A673 (cell line): ENCODE measurements around the gene MTHFR. TPM values are rescaled to one million over a fixed set of nuclear protein-coding genes. Genes with fewer than 3 reads are reported as not detected.

Experiments used
- BruUV-seq: library from RNA; stranded (reverse); fragments of 400-500 nt; replicated peaks from 2 replicates; lab custom pipeline; 2021; lab: Mats Ljungman, UMichigan
- CTCF ChIA-PET: fragments of 300-600 bp; sonication (Branson Sonifier 250); formaldehyde crosslinking; loops from one replicate; lab custom pipeline; 2022; ENCODE audit warnings: antibody characterized with exemption; lab: Charles Lee
- POLR2A ChIA-PET: fragments of 300-600 bp; sonication (Branson Sonifier 250); formaldehyde crosslinking; loops from one replicate; lab custom pipeline; 2022; ENCODE audit warnings: antibody characterized with exemption; ENCODE audit not compliant: low non-redundant PET; lab: Charles Lee
- DNase-seq: peaks from one replicate; pipeline ENCODE4 v3.0.0-alpha.2; 2015; ENCODE audit warnings: low spot score
- H3K27ac ChIP-seq: fragments of 200-600 bp; sonication (generic); 2 replicates; pipeline ENCODE4 v1.5.1; 2016; ENCODE audit warnings: mixed run types, low read depth, mild to moderate bottlenecking, mixed read lengths, antibody characterized with exemption, low read length; ENCODE audit not compliant: poor library complexity, severe bottlenecking
- H3K27me3 ChIP-seq: fragments of 200-600 bp; sonication (generic); replicated peaks from 2 replicates; pipeline ENCODE4 v1.6.1; 2017; ENCODE audit warnings: mixed run types, low read depth, mild to moderate bottlenecking, mixed read lengths, antibody characterized with exemption, low read length; ENCODE audit not compliant: insufficient read depth, poor library complexity
- H3K36me3 ChIP-seq: fragments of 200-600 bp; sonication (generic); 2 replicates; pipeline ENCODE4 v1.6.1; 2016; ENCODE audit warnings: mixed run types, mild to moderate bottlenecking, mixed read lengths, antibody characterized with exemption, low read length; ENCODE audit not compliant: insufficient read depth, poor library complexity, severe bottlenecking
- H3K4me1 ChIP-seq: fragments of 200-600 bp; sonication (generic); 2 replicates; pipeline ENCODE4 v1.6.1; 2017; ENCODE audit warnings: mixed run types, mild to moderate bottlenecking, mixed read lengths, antibody characterized with exemption, low read length; ENCODE audit not compliant: insufficient read depth, poor library complexity, severe bottlenecking
- H3K4me3 ChIP-seq: fragments of 200-600 bp; sonication (generic); 2 replicates; pipeline ENCODE4 v1.5.1; 2016; ENCODE audit warnings: low read depth, mixed run types, mild to moderate bottlenecking, mixed read lengths, low read length; ENCODE audit not compliant: poor library complexity, severe bottlenecking
- H3K9me3 ChIP-seq: fragments of 200-600 bp; sonication (generic); 2 replicates; pipeline ENCODE4 v1.6.1; 2016; ENCODE audit warnings: mixed run types, low read depth, mild to moderate bottlenecking, mixed read lengths, antibody characterized with exemption, low read length; ENCODE audit not compliant: poor library complexity, severe bottlenecking
- EZH2 ChIP-seq: fragments of 200-600 bp; sonication (generic); IDR thresholded peaks from 2 replicates; pipeline ENCODE4 v1.6.1; 2017; ENCODE audit warnings: borderline replicate concordance, low read depth, mild to moderate bottlenecking, mixed read lengths, antibody characterized with exemption, low read length; ENCODE audit not compliant: poor library complexity, severe bottlenecking
- intact Hi-C: fragments of 100-400 bp; cut with micrococcal nuclease; formaldehyde crosslinking; loops from one replicate; pipeline ENCODE4 v1.10.0; 2022; ENCODE audit not compliant: unreplicated experiment
- total RNA-seq: library from RNA; stranded (reverse); gene quantifications from 2 replicates; pipeline ENCODE4 v1.2.3, GENCODE V29; 2021
- TF ChIP-seq, protein P1 (sequence below): fragments of 300-800, 200-600 bp; sonication (generic); conservative IDR thresholded peaks from 2 replicates; pipeline ENCODE4 v1.5.1; 2017; ENCODE audit warnings: low read depth, mild to moderate bottlenecking, antibody characterized with exemption, low read length, moderate library complexity, mixed read lengths

MTHFR gene
- total RNA-seq, 1 experiment from 2014 or later = 23.3 TPM

DNA sequence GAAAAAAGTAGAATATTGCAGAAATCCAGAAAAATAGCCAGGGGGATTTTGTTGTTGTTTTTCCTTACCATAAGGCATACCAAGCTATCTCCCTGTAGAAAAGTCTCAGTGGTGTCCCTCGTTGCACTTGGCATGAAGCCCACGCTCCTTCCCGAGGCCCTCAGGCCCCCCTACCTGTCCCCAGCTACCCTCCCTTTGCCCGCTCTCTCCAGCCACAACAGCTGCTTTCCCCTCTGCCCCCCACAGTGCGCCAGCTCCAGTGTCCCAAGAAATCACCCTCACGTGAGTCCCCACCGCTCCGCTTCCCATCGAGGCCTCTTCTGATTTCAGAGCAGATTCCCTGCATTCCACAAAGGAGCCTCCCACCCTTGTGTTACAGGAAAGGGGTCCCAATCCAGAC is 61.5 kb downstream of the MTHFR start:
- H3K27ac ChIP-seq = no peak overlapping the region
- no peaks in the 10 kb centered on the region for H3K27me3 ChIP-seq
- ChIA-PET POLR2A (no interaction called here), CTCF (no interaction called here)
- no peak for DNase-seq
- H3K9me3 ChIP-seq = no peaks in the 10 kb centered on the region
- intact Hi-C loops = no loop called here
- H3K4me3 ChIP-seq = no peak overlapping the region
- no peaks in the 10 kb centered on the region for H3K36me3 ChIP-seq
- TF ChIP-seq, protein P1, sequence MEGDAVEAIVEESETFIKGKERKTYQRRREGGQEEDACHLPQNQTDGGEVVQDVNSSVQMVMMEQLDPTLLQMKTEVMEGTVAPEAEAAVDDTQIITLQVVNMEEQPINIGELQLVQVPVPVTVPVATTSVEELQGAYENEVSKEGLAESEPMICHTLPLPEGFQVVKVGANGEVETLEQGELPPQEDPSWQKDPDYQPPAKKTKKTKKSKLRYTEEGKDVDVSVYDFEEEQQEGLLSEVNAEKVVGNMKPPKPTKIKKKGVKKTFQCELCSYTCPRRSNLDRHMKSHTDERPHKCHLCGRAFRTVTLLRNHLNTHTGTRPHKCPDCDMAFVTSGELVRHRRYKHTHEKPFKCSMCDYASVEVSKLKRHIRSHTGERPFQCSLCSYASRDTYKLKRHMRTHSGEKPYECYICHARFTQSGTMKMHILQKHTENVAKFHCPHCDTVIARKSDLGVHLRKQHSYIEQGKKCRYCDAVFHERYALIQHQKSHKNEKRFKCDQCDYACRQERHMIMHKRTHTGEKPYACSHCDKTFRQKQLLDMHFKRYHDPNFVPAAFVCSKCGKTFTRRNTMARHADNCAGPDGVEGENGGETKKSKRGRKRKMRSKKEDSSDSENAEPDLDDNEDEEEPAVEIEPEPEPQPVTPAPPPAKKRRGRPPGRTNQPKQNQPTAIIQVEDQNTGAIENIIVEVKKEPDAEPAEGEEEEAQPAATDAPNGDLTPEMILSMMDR = no peak
- no peak for TF ChIP-seq EZH2
- no TSS peak for BruUV-seq
- H3K4me1 ChIP-seq = no peaks in the 10 kb centered on the region

DNA sequence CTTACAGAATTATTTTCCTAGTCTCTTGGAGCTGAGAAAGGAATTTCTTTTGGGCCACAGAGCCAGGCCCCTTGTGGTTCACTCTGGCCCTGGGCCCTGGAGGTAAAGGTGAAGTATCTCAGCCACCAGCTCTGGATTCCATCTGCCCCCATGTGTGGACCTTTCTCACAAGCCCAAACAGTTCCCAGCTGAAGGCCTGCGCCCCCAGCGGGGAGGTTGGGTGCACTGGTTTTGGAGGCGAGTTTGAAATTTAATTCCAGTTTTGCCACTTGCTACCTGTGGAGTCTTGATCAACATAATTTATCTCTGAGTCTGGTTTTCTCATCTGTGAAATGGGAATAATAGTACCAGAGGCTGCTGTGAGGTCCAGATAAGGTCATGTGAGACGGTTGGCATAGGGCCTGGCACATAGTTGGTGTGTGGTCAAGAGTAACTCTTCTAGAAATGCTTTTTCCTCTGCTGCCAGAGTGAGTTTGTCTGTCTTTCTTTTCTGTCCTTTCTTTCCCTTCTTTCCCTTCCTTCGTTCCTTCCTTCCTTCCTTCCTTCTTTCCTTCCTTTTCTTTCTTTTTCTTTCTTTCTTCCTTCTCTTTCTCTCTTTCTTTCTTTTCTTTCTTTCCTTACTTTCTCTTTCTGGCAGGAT is 63.7 kb downstream of the MTHFR start:
- H3K27ac ChIP-seq = no peak overlapping the region
- no peaks in the 10 kb centered on the region for H3K27me3 ChIP-seq
- H3K4me1 ChIP-seq = peaks cover 2% of the 10 kb centered on the region
- POLR2A ChIA-PET = no interaction called here
- intact Hi-C loops = no loop called here
- no peak for TF ChIP-seq EZH2
- TF ChIP-seq, protein P1 = no peak
- H3K9me3 ChIP-seq = no peaks in the 10 kb centered on the region
- CTCF ChIA-PET = no interaction called here
- H3K4me3 ChIP-seq = no peak overlapping the region
- no TSS peak for BruUV-seq
- H3K36me3 ChIP-seq = no peaks in the 10 kb centered on the region
- no peak for DNase-seq

- Histone ChIP-seq H3K36me3 (no peaks in the 10 kb centered on the region), H3K9me3 (no peaks in the 10 kb centered on the region), H3K27ac (no peak overlapping the region), H3K4me3 (no peak overlapping the region), H3K27me3 (no peaks in the 10 kb centered on the region), H3K4me1 (peaks cover 5% of the 10 kb centered on the region)
- ChIA-PET CTCF (no interaction called here), POLR2A (no interaction called here)
- intact Hi-C loops = no loop called here
- no TSS peak for BruUV-seq
- no peak for DNase-seq
- no peak for TF ChIP-seq EZH2
- TF ChIP-seq, protein P1 = no peak
Measured at GRCh38 chr1:11741482-11741881, 64.3 kb downstream of the MTHFR start.
